ENCODE results near the gene BAX. TPM values are rescaled to one million over a fixed set of nuclear protein-coding genes. Genes with fewer than 3 reads are reported as not detected.

Gene BAX
- total and polyA plus RNA-seq, 2 of the 13 experiments (the other 11 are each of a cell fraction or from before 2014, with no cell fraction given), result 139 to 176 TPM

GRCh38 chr19:48965040-48965805, 10.5 kb downstream of the BAX start, which contains the start of gene FTL (continued):
- TF ChIP-seq, protein P1, sequence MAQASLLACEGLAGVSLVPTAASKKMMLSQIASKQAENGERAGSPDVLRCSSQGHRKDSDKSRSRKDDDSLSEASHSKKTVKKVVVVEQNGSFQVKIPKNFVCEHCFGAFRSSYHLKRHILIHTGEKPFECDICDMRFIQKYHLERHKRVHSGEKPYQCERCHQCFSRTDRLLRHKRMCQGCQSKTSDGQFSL (CRISPR knock-in tag; IDR thresholded peaks at IDR 0.05), result 0 out of 2 replicates have a peak, but pooled peaks have one; percentile 22
- no peak; the same call in 1 of the 2 replicates for TF ChIP-seq IRX3 (CRISPR knock-in tag; IDR thresholded peaks at IDR 0.05; ENCODE audit: borderline replicate concordance, low read depth)
- no peak for TF ChIP-seq ZNF432 (CRISPR knock-in tag; IDR thresholded peaks at IDR 0.05; ENCODE audit: borderline replicate concordance)
- TF ChIP-seq NFE2 (CRISPR knock-in tag; IDR thresholded peaks at IDR 0.05), result no peak
- TF ChIP-seq ZNF879 (CRISPR knock-in tag; IDR thresholded peaks at IDR 0.05), result no peak
- peak; percentile 99 for TF ChIP-seq GATA4 (IDR thresholded peaks at IDR 0.05; ENCODE audit: borderline replicate concordance, low read depth)
- TF ChIP-seq, protein P2, sequence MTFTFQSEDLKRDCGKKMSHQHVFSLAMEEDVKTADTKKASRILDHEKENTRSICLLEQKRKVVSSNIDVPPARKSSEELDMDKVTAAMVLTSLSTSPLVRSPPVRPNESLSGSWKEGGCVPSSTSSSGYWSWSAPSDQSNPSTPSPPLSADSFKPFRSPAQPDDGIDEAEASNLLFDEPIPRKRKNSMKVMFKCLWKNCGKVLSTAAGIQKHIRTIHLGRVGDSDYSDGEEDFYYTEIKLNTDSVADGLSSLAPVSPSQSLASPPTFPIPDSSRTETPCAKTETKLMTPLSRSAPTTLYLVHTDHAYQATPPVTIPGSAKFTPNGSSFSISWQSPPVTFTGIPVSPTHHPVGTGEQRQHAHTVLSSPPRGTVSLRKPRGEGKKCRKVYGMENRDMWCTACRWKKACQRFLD (CRISPR knock-in tag; IDR thresholded peaks at IDR 0.05; ENCODE audit: borderline replicate concordance), result peak; percentile 86
- TF ChIP-seq ZFP36L1 (CRISPR knock-in tag; IDR thresholded peaks at IDR 0.05), result no peak; the same call in 1 of the 2 replicates
- TF ChIP-seq ZNF839 (CRISPR knock-in tag; IDR thresholded peaks at IDR 0.05; ENCODE audit: borderline replicate concordance), result no peak
- TF ChIP-seq, protein P3, sequence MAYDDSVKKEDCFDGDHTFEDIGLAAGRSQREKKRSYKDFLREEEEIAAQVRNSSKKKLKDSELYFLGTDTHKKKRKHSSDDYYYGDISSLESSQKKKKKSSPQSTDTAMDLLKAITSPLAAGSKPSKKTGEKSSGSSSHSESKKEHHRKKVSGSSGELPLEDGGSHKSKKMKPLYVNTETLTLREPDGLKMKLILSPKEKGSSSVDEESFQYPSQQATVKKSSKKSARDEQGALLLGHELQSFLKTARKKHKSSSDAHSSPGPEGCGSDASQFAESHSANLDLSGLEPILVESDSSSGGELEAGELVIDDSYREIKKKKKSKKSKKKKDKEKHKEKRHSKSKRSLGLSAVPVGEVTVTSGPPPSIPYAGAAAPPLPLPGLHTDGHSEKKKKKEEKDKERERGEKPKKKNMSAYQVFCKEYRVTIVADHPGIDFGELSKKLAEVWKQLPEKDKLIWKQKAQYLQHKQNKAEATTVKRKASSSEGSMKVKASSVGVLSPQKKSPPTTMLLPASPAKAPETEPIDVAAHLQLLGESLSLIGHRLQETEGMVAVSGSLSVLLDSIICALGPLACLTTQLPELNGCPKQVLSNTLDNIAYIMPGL (CRISPR knock-in tag; IDR thresholded peaks at IDR 0.05; ENCODE audit: borderline replicate concordance in 1 of 2, low read depth in 1 of 2), result peak; percentile 13 to 55; a peak in 3 of 4 replicates
- TF ChIP-seq HMG20A (CRISPR knock-in tag; IDR thresholded peaks at IDR 0.05; ENCODE audit: borderline replicate concordance), result peak; percentile 29; the same call in 1 of the 2 replicates
- TF ChIP-seq PITX1 (CRISPR knock-in tag; IDR thresholded peaks at IDR 0.05), result peak; percentile 69; the same call in 1 of the 2 replicates
- 0 out of 2 replicates have a peak, but pooled peaks have one; percentile 41 for TF ChIP-seq ZNF251 (CRISPR knock-in tag; IDR thresholded peaks at IDR 0.05)
- peak; percentile 85; the same call in 1 of the 2 replicates for TF ChIP-seq MTF1 (CRISPR knock-in tag; IDR thresholded peaks at IDR 0.05)
- TF ChIP-seq LCORL (IDR thresholded peaks at IDR 0.05), result no peak
- TF ChIP-seq LCORL (CRISPR knock-in tag; IDR thresholded peaks at IDR 0.05), result no peak
- 0 out of 2 replicates have a peak, but pooled peaks have one; percentile 45 for TF ChIP-seq NCOA1 (CRISPR knock-in tag; IDR thresholded peaks at IDR 0.05)
- TF ChIP-seq MED13 (CRISPR knock-in tag; IDR thresholded peaks at IDR 0.05), result peak; percentile 98
- TF ChIP-seq ZMYM4 (CRISPR knock-in tag; IDR thresholded peaks at IDR 0.05), result peak; percentile 79
- TF ChIP-seq PRPF4 (IDR thresholded peaks at IDR 0.05; ENCODE audit: low read depth, low read length, poor library complexity, severe bottlenecking), result no peak
- no peak for TF ChIP-seq ZNF790 (CRISPR knock-in tag; IDR thresholded peaks at IDR 0.05; ENCODE audit: borderline replicate concordance)
- peak; percentile 53; the same call in 1 of the 2 replicates for TF ChIP-seq ZKSCAN1 (IDR thresholded peaks at IDR 0.05; ENCODE audit: low read length)
- TF ChIP-seq NFIB (CRISPR knock-in tag; IDR thresholded peaks at IDR 0.05; ENCODE audit: borderline replicate concordance), result 0 out of 2 replicates have a peak, but pooled peaks have one; percentile 64
- TF ChIP-seq, protein P4, sequence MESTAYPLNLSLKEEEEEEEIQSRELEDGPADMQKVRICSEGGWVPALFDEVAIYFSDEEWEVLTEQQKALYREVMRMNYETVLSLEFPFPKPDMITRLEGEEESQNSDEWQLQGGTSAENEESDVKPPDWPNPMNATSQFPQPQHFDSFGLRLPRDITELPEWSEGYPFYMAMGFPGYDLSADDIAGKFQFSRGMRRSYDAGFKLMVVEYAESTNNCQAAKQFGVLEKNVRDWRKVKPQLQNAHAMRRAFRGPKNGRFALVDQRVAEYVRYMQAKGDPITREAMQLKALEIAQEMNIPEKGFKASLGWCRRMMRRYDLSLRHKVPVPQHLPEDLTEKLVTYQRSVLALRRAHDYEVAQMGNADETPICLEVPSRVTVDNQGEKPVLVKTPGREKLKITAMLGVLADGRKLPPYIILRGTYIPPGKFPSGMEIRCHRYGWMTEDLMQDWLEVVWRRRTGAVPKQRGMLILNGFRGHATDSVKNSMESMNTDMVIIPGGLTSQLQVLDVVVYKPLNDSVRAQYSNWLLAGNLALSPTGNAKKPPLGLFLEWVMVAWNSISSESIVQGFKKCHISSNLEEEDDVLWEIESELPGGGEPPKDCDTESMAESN (CRISPR knock-in tag; conservative IDR thresholded peaks at IDR 0.05), result peak; percentile 52
- TF ChIP-seq IKZF1 (IDR thresholded peaks at IDR 0.05), result no peak
